Amniotic epithelial cell (primary cell): Measurements from ENCODE around the gene C1orf232.

Source experiments
- DNase-seq: peaks from one replicate; pipeline ENCODE4 v3.0.0-alpha.2; 2010; ENCODE audit warnings: low read depth

The C1orf232 gene

GRCh38 chr1:26156285-26157038 lies 12.3 kb downstream of the C1orf232 start:
- DNase-seq = no peak

- DNase-seq = no peak
Observed at GRCh38 chr1:26155370-26156284, 13.1 kb downstream of the C1orf232 start.

DNA sequence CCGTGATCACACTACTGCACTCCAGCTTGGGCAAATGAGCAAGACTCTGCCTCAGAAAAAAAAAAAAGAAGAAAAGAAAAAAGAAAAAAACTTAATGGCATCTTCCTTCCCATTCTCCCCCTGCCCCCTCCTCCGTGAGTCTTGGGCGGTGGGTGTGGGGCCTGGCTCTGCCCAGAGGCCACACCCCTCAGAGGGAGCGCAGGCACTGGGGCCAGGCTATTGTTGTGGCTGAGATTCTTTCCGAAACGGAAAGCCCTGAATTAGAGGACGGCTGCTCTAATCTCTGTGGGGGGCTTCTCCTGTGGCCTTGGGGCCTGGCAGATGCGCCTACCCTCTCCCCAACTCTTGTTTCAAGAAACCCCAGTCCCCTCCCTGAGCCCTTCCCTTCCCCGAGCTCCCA lies 14.0 kb downstream of the C1orf232 start:
- no peak for DNase-seq

DNA sequence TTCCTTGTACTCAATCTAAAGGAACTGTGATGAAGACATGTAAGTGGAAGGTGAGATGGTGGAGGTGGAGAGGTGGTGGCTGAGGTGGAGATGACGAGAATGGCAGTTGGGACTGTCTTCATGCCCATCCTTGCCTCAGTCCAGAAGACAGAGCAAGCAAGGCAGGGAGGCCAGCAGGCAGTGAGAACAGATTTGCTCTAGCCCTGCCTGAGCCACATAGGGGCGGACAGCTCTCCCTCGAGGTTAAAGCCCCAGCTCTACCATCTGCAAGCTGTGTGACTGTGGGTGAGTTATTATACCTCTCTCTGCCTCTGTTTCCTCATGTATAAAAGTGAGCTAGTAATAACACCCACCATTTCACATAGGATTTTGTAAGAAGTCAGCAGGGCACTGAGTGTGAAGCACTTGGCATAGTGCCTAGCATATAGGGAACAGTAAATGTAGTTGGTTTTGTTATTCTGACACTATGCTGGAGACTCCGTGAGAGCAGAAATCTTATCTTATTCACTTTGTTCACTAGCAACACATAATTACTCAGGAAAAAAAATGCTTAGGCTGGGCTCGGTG lies 14.7 kb downstream of the C1orf232 start:
- no peak for DNase-seq

DNA sequence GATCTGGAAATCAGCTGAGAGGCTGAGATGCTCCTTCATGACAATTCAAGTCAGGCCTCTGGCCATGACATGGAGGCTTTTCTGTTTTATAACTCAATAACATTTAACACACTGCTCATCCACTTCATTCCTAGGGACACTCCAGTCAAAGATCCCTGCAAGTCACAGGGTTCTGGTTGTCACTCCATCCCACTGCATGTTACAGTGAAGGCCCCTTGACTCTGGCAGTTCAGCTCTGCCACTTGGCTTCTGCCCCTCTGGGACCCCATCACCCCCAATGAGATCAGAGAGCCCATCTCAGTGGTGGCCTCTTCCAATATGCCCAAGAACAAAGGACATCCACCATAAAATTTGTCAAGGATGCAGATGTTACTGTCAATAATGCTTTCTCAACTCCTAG lies 19.9 kb downstream of the C1orf232 start:
- no peak for DNase-seq

- DNase-seq = no peak
Observed at GRCh38 chr1:26145960-26146294, 22.8 kb downstream of the C1orf232 start.

DNA sequence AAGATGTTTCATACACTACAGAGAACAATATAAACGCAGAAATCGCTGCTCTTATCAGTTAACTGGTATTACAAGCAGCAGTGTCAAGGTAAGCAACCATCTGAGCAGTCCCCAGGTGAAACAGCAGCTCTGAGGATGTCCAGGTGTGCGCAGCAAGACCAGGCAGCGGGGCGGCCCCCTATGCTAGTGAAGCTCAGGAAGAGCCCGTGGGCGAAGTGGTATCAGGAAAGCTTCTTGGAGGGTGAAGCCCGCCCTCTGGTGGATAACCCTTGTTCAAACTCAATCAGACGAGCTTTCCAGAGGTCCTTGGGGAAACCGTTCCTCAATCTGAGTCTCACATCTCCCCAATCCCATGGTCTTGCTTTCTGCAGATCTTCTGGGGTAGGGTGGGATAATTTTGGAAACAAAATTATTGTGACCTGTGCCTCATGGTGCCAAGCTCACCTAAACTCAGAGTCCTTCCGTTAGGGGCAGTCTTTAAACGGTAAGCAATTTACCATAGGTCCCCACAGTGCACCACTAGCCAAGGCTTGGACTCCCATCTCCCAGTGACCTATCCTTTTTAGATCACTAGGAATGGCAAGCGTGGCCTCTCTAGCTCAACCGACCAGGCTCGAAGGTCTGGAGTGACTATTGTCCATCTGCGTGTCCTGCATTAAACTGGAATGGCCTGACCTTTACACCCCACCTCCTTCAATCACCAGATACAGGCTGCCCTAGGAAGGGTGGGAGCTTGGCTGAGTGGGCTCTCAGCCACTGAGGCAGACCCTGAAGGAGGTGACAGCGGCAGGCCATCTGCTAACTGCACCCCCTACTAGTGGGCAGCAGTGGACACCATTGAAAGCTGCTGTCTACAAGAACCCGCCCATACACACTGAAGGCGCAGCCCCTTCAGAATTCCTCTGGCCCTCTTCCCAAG lies 23.5 kb downstream of the C1orf232 start:
- DNase-seq = peak; percentile 74

GRCh38 chr1:26142159-26142558 lies 26.6 kb downstream of the C1orf232 start:
- no peak for DNase-seq

GRCh38 chr1:26138974-26139558 lies 29.7 kb downstream of the C1orf232 start:
- DNase-seq = no peak

DNA sequence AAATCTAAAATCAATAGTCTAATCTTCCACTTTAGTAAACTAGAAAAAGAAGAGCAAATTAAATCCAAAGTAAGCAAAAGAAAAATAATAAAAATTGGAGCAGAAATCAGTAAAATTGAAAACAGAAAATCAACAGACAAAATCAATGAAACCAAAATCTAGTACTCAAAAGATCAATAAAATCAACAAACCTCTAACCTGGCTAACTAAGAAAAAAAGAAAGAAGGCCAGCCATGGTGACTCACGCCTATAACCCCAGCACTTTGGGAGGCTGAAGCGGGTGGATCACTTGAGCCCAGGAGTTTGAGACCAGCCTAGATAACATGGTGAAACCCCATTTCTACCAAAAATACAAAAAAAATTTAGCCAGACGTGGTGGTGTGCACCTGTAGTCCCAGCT lies 34.3 kb downstream of the C1orf232 start:
- no peak for DNase-seq

- no peak for DNase-seq
Observed at GRCh38 chr1:26132834-26133167, 36.0 kb downstream of the C1orf232 start.

GRCh38 chr1:26132128-26132833 lies 36.5 kb downstream of the C1orf232 start:
- no peak for DNase-seq

GRCh38 chr1:26130695-26131094 lies 38.1 kb downstream of the C1orf232 start:
- no peak for DNase-seq

DNA sequence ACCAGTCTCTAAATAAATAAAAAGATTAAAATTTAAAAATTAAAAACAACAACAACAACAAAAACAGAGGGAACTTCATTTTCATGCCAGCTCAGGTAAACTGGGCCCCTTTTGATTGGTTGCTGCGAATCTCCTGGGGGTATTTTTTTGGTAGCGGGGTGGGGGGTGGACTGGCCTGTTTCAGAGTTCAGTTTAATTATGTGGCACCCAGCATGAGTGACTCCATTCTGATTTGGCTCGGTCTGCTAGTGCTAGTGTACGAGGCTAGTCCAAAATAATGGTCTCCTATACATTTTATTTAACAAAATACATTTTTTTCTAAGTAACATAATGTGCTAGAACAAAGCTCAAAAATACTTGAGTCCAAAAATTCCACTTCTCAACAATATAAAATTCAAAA lies 39.0 kb downstream of the C1orf232 start:
- DNase-seq = no peak

- DNase-seq = peak; percentile 43
Observed at GRCh38 chr1:26127235-26128163, 41.3 kb downstream of the C1orf232 start.

- peak; percentile 82 for DNase-seq
Observed at GRCh38 chr1:26126321-26127084, 42.3 kb downstream of the C1orf232 start.

- no peak for DNase-seq
Observed at GRCh38 chr1:26125946-26126320, 42.8 kb downstream of the C1orf232 start.

DNA sequence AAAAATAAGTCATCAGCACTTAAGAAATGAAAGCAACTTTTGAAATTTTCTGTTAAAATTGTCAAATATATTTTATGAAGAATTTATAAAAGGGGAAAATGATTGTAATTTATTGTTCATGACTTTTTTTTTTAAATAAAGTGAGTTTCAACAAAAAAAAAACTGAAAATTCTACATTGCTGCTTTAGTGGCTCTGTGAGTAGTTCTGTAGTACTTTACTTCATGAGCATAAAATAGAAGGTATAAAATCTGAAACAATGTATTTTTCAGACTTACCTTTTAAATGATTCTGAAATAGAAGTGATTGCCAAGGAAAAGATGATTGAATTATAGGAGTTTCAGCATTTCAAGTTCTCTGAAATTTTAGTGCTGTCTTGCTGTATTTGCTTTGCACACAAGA lies 43.4 kb downstream of the C1orf232 start:
- DNase-seq = no peak
